Kidney (tissue), 14 donors: Measurements from ENCODE around the gene SPON1. TPM values are rescaled to one million over a fixed set of nuclear protein-coding genes. Genes with fewer than 3 reads are reported as not detected.
A peak's percentile ranks its signal among the peaks of the same experiment; 100 is the strongest.

Experiments used
- DNase-seq, 5 donors: peaks; one replicate each; pipeline ENCODE4 v3.0.0-alpha.2; 2013 to 2020
- FAIRE-seq: peaks from 2 replicates; lab custom pipeline; 2012; peaks lifted over from hg19 to GRCh38; lab: Jason Lieb, UNC
- H3K27ac ChIP-seq, 2 donors: one replicate each; pipeline ENCODE4 v1.7.0; 2013; ENCODE audit warnings: low read depth in 2 of 2, low read length in 2 of 2, inconsistent platforms in 1 of 2
- H3K27me3 ChIP-seq: one replicate; pipeline ENCODE4 v1.7.1; 2013; ENCODE audit warnings: low read length, inconsistent platforms; ENCODE audit not compliant: control insufficient read depth, insufficient read depth
- H3K36me3 ChIP-seq, 3 donors: one replicate each; pipeline versions ENCODE4 v1.7.0 to v1.7.1; 2013; ENCODE audit warnings: low read length in 3 of 3, control low read depth in 1 of 3, inconsistent platforms in 1 of 3; ENCODE audit not compliant: insufficient read depth in 3 of 3, control insufficient read depth in 2 of 3
- H3K4me1 ChIP-seq, 3 donors: one replicate each; pipeline versions ENCODE4 v1.7.0 to v1.7.1; 2013; ENCODE audit warnings: low read length in 3 of 3, inconsistent platforms in 1 of 3, low read depth in 1 of 3; ENCODE audit not compliant: control insufficient read depth in 2 of 3, insufficient read depth in 2 of 3
- H3K4me3 ChIP-seq, 3 donors: one replicate each; pipeline versions ENCODE4 v1.7.0 to v1.8.1; 2013; ENCODE audit warnings: low read length in 3 of 3, control low read depth in 1 of 3, inconsistent platforms in 1 of 3
- H3K9ac ChIP-seq, 3 donors: one replicate each; pipeline versions ENCODE4 v1.7.0 to v1.7.1; 2013; ENCODE audit warnings: low read length in 3 of 3, control low read depth in 1 of 3, inconsistent platforms in 1 of 3
- H3K9me3 ChIP-seq, 3 donors: one replicate each; pipeline versions ENCODE4 v1.7.0 to v1.7.1; 2013; ENCODE audit warnings: low read length in 3 of 3, control low read depth in 1 of 3, inconsistent platforms in 1 of 3; ENCODE audit not compliant: control insufficient read depth in 2 of 3, insufficient read depth in 1 of 3
- CTCF ChIP-seq: IDR thresholded peaks from 3 replicates; pipeline ENCODE4 v1.5.1; 2012; ENCODE audit warnings: mild to moderate bottlenecking, moderate library complexity, borderline replicate concordance; ENCODE audit not compliant: insufficient read depth; ENCODE audit errors: extremely low read depth
- intact Hi-C: fragments of 100-400 bp; cut with DNase I; formaldehyde crosslinking; loops from one replicate; pipeline ENCODE4 v1.11.1; 2022
- polyA plus RNA-seq: library from polyadenylated mRNA; stranded (reverse); fragments of 350-450 nt; fragmentation: Illumina TruSeq; extraction: RNeasy Lipid Tissue Mini Kit (QIAGEN cat#74804); gene quantifications from one replicate; pipeline ENCODE4 v1.2.3, GENCODE V29; 2014; ENCODE audit warnings: low read depth, low replicate concordance; ENCODE audit not compliant: insufficient read depth
- total RNA-seq: library from RNA; stranded (reverse); fragmentation: NEBNext Ultra II Directional; extraction: Animal tissue kit (Norgen Biotek cat#: 25700); gene quantifications from one replicate; pipeline ENCODE4 v1.2.1, GENCODE V29; 2021
- donor health status: control.
- donor health status: control.
- donor health status: control.
- donor health status: control.
- donor health status: control.
- donor health status: DM: yes; HTN: yes; CAD: no.
- donor health status: Normal renal cell carcinoma (clear cell type).

Gene SPON1
- total and polyA plus RNA-seq, 2 donors from 2014 or later, result 3.8 to 77.9 TPM

DNA sequence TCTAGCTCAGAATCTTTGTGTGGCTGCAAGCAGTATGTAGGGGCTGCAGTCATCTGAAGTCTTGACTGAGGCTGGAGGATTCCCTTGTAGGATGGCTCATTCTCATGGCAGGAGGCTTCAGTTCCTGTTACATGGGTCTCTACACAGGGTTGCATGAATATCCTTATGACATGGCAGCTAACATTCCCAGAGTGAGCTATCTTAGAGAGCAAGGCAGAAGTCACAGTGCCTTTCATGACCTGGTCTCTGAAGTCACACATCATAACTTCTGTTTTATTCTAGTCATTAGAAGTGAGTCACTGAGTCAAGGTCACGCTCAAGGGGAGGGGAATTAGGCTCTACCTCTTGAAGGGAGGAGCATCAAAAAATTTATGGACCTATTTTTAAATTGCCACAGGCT, 10.3 kb upstream of the SPON1 start:
- Histone ChIP-seq H3K9me3 (no peaks in the 10 kb centered on the region), H3K27ac (no peak overlapping the region), H3K4me1 (no peaks in the 10 kb centered on the region), H3K27me3 (no peaks in the 10 kb centered on the region), H3K9ac (no peak overlapping the region), H3K36me3 (no peaks in the 10 kb centered on the region), H3K4me3 (no peak overlapping the region)
- FAIRE-seq (no peak), DNase-seq (no peak)
- intact Hi-C loops, result no loop called here
- TF ChIP-seq CTCF, result no peak

- no peaks in the 10 kb centered on the region for H3K27me3 ChIP-seq
- FAIRE-seq, result no peak
- DNase-seq, result no peak
- no peaks in the 10 kb centered on the region for H3K36me3 ChIP-seq
- no peak overlapping the region for H3K27ac ChIP-seq
- H3K9ac ChIP-seq, result no peak overlapping the region
- no peak for TF ChIP-seq CTCF
- intact Hi-C loops, result no loop called here
- no peaks in the 10 kb centered on the region for H3K4me1 ChIP-seq
- no peaks in the 10 kb centered on the region for H3K9me3 ChIP-seq
- H3K4me3 ChIP-seq, result no peak overlapping the region
Observed at GRCh38 chr11:13952668-13953067, 9.9 kb upstream of the SPON1 start.

GRCh38 chr11:13954591-13954990, 7.9 kb upstream of the SPON1 start:
- no peak for TF ChIP-seq CTCF
- FAIRE-seq, result no peak

GRCh38 chr11:13955971-13956421, 6.5 kb upstream of the SPON1 start:
- H3K9ac ChIP-seq, result no peak overlapping the region
- FAIRE-seq, result peak; percentile 51
- no peaks in the 10 kb centered on the region for H3K4me1 ChIP-seq
- no peak overlapping the region for H3K27ac ChIP-seq
- H3K36me3 ChIP-seq, result no peaks in the 10 kb centered on the region
- DNase-seq, result peak in 4 of 5 donors; percentile 58 to 86 (median 66)
- intact Hi-C loops, result loop anchor here (5.0 kb wide), 1 partner anchor 296 kb away; no protein-coding TSS in a partner anchor
- no peaks in the 10 kb centered on the region for H3K9me3 ChIP-seq
- peak; percentile 86 for TF ChIP-seq CTCF
- no peak overlapping the region for H3K4me3 ChIP-seq
- H3K27me3 ChIP-seq, result no peaks in the 10 kb centered on the region

More at GRCh38 chr11:13954591-13954990, 7.9 kb upstream of the SPON1 start:
- H3K9ac ChIP-seq, result no peak overlapping the region
- no peaks in the 10 kb centered on the region for H3K36me3 ChIP-seq
- no peaks in the 10 kb centered on the region for H3K27me3 ChIP-seq
- no peak overlapping the region for H3K27ac ChIP-seq
- intact Hi-C loops, result no loop called here
- no peaks in the 10 kb centered on the region for H3K4me1 ChIP-seq
- H3K4me3 ChIP-seq, result no peak overlapping the region
- no peaks in the 10 kb centered on the region for H3K9me3 ChIP-seq
- no peak for DNase-seq
